Activated T-helper 1 cell treated with anti-CD3 and anti-CD28 coated beads, Interleukin-12 subunit alpha, Interleukin-12 subunit beta, Interleukin-2, Interleukin-4 antibody, amounts not matched to agents 30 ng/mL and 10 ng/mL and 1 ng/mL, durations not matched to agents 14 hours and 24 hours and 36 hours (primary cell): ENCODE measurements around the gene PATL1. TPM values are rescaled to one million over a fixed set of nuclear protein-coding genes. Genes with fewer than 3 reads are reported as not detected.

Experiments used
- DNase-seq: peaks from one replicate; pipeline ENCODE4 v3.0.0; 2021; ENCODE audit warnings: low spot score
- H3K27ac Mint-ChIP-seq: one replicate; pipeline ENCODE4 v1.8.0; 2021; ENCODE audit warnings: mild to moderate bottlenecking, mixed read lengths
- H3K27me3 Mint-ChIP-seq: one replicate; pipeline ENCODE4 v1.8.0; 2022; ENCODE audit warnings: mild to moderate bottlenecking, moderate library complexity, mixed read lengths; ENCODE audit not compliant: insufficient read depth
- H3K36me3 Mint-ChIP-seq: one replicate; pipeline ENCODE4 v1.8.0; 2021; ENCODE audit warnings: low read depth, mixed read lengths
- H3K4me1 Mint-ChIP-seq: one replicate; pipeline ENCODE4 v1.8.0; 2021; ENCODE audit warnings: low read depth, mixed read lengths
- H3K4me3 Mint-ChIP-seq: one replicate; pipeline ENCODE4 v1.8.0; 2021; ENCODE audit warnings: mild to moderate bottlenecking, moderate library complexity, mixed read lengths
- H3K9me3 Mint-ChIP-seq: one replicate; pipeline ENCODE4 v1.8.0; 2021; ENCODE audit warnings: mixed read lengths
- intact Hi-C: fragments of 100-400 bp; cut with micrococcal nuclease; formaldehyde crosslinking; loops from one replicate; pipeline ENCODE4 v1.15.1; 2024
- total RNA-seq: library from RNA; stranded (reverse); gene quantifications from 2 replicates; pipeline ENCODE4 v1.2.3, GENCODE V29; 2022

The PATL1 gene
- total RNA-seq, 1 donor from 2014 or later = 68.7 TPM

DNA sequence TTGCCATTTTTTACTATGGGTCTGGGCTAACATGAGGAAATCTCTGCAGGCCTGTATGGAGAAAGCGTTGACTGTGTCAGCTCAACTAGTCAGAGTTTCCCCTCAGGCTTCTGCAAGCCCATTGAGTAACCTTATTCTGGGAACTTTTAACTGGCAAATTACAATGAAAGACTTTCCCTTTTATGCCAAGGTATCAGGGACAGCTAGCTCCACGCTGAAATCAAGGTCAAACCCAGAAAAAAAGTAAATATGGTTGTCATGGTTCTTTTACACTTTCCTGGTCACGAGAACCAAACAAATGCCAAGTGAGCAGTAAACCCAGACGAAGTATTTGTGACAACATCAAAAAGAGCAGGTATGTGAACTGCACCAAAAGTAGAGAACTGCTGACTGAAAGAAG is 67.0 kb downstream of the PATL1 start:
- Mint-ChIP-seq H3K4me1 (peaks cover 11% of the 10 kb centered on the region), H3K36me3 (peaks cover 45% of the 10 kb centered on the region), H3K27me3 (no peaks in the 10 kb centered on the region), H3K4me3 (no peak overlapping the region), H3K27ac (no peak overlapping the region), H3K9me3 (no peaks in the 10 kb centered on the region)
- no peak for DNase-seq
- intact Hi-C loops = no loop called here

DNA sequence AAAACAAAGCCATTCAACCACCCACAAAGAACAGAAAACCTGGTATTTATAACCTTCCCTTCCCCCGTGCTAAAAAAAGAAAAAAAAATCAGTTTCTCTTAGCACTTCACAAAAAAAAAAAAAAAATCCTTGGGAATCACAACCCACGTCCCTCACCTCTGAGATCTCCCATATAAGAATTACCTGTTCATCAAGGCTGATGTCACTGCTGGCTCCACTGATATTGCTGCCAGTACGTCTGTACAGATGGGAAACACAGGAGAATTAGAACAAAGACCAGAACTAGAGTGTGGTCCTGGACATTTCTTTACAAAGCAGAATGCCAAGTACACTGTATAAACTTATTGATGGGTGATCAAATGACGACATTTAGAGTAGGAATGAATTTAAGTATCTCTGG is 68.2 kb downstream of the PATL1 start:
- Mint-ChIP-seq H3K4me1 (peaks cover 5% of the 10 kb centered on the region), H3K9me3 (no peaks in the 10 kb centered on the region), H3K4me3 (no peak overlapping the region), H3K27ac (no peak overlapping the region), H3K27me3 (no peaks in the 10 kb centered on the region), H3K36me3 (peaks cover 45% of the 10 kb centered on the region)
- DNase-seq = no peak
- intact Hi-C loops = no loop called here

DNA sequence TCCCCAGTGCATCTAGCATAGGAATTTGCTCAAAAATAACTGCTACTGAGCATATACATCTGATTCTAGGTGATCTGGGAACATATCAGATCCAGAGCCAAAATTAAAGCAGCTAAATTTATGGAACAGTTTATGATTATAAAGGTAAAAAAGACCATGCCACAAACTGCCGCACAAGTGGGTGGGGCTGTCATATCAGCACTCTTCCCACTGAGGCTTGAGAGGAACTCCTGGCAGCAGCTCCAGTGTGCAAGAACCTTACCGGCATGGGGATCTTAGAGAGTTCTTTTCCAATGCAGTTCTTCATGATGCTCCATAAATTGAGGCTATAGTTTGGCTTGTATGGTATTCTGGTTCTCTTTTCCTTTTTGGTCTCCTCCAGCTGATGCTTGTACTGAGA is 68.6 kb downstream of the PATL1 start:
- H3K36me3 Mint-ChIP-seq = peaks cover 45% of the 10 kb centered on the region

DNA sequence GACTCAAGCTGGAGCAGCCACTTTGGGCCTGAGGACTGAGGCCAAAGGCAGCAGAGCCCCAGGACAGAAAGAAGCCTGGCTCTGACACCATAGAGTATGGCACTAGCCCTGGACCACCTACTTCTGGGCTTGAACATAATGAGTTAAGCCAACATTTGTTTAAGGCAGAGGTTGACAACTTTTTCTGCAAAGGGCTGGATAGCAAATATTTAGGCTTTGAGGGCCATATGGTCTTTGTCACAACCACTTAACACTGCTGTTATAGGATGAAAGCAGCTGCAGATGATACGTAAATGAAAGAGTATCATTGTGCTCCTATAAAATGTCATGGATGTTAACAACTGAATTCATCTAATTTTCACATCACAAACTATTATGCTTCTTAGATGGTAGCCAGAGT is 69.9 kb downstream of the PATL1 start:
- H3K36me3 Mint-ChIP-seq = peaks cover 51% of the 10 kb centered on the region

More for the DNA sequence above, 68.6 kb downstream of the PATL1 start:
- no peak for DNase-seq
- intact Hi-C loops = no loop called here
- H3K27me3 Mint-ChIP-seq = no peaks in the 10 kb centered on the region
- no peak overlapping the region for H3K4me3 Mint-ChIP-seq
- peaks cover 5% of the 10 kb centered on the region for H3K4me1 Mint-ChIP-seq
- H3K27ac Mint-ChIP-seq = no peak overlapping the region
- no peaks in the 10 kb centered on the region for H3K9me3 Mint-ChIP-seq

More for the DNA sequence above, 69.9 kb downstream of the PATL1 start:
- Mint-ChIP-seq H3K4me3 (no peak overlapping the region), H3K27ac (no peak overlapping the region), H3K9me3 (no peaks in the 10 kb centered on the region), H3K4me1 (peaks cover 3% of the 10 kb centered on the region), H3K27me3 (no peaks in the 10 kb centered on the region)
- intact Hi-C loops = no loop called here
- no peak for DNase-seq

Other genes starting within 250 kb of the PATL1 start
- not detected in 2 replicates for gene OR5A2, start 242.6 kb downstream of the PATL1 start, total RNA-seq
- not detected in 2 replicates for gene OR5A1, start 232.6 kb downstream of the PATL1 start, total RNA-seq
- not detected in 2 replicates for gene OR4D6, start 212.1 kb downstream of the PATL1 start, total RNA-seq
- gene OR4D10, start 195.7 kb downstream of the PATL1 start, total RNA-seq = not detected in 2 replicates
- gene OR4D11, start 165.5 kb downstream of the PATL1 start, total RNA-seq = not detected in 2 replicates
- not detected in 2 replicates for gene OR4D9, start 157.5 kb downstream of the PATL1 start, total RNA-seq
- 40.5 and 41.7 TPM in 2 replicates for gene OSBP, start 53.3 kb downstream of the PATL1 start, total RNA-seq
- not detected in 2 replicates for gene OR10V1, start 44.8 kb upstream of the PATL1 start, total RNA-seq
- gene STX3, start 86.3 kb upstream of the PATL1 start, total RNA-seq = 26.2 and 28.4 TPM in 2 replicates
- gene MRPL16, start 141.7 kb upstream of the PATL1 start, total RNA-seq = 88.3 and 93.9 TPM in 2 replicates
- gene CBLIF, start 176.5 kb upstream of the PATL1 start, total RNA-seq = not detected in 2 replicates
- gene TCN1, start 197.4 kb upstream of the PATL1 start, total RNA-seq = not detected in 2 replicates
- gene OOSP3, start 209.7 kb upstream of the PATL1 start, total RNA-seq = not detected in 2 replicates